Panc1 (cell line): ENCODE measurements around the gene TRPC3. TPM values are rescaled to one million over a fixed set of nuclear protein-coding genes. Genes with fewer than 3 reads are reported as not detected.

Experiments
- ATAC-seq: fragments of 200-7000 bp; cut with Tn5 transposase; 2 replicates; pipeline ENCODE4 v1.9.1; 2020; ENCODE audit warnings: mild to moderate bottlenecking, moderate library complexity
- BruUV-seq: library from RNA; stranded (reverse); fragments of 400-500 nt; replicated peaks from 2 replicates; lab custom pipeline; 2021; lab: Mats Ljungman, UMichigan
- CTCF ChIA-PET: fragments of 300-600 bp; sonication (Branson Sonifier 250); formaldehyde crosslinking; loops from one replicate; lab custom pipeline; 2022; ENCODE audit warnings: antibody characterized with exemption; lab: Charles Lee
- POLR2A ChIA-PET: fragments of 300-600 bp; sonication (Branson Sonifier 250); formaldehyde crosslinking; loops from one replicate; lab custom pipeline; 2022; ENCODE audit warnings: antibody characterized with exemption; lab: Charles Lee
- DNase-seq: peaks from one replicate; pipeline ENCODE4 v3.0.0-alpha.2; 2010; ENCODE audit warnings: low read depth, low spot score
- H3K27ac ChIP-seq: 2 replicates; pipeline ENCODE4 v1.5.1; 2011; ENCODE audit warnings: mild to moderate bottlenecking, low read length, inconsistent platforms
- H3K27me3 ChIP-seq: fragments of 200-500 bp; sonication (Bioruptor generic); 2 replicates; pipeline ENCODE4 v1.6.0; 2014; ENCODE audit warnings: low read length, inconsistent platforms; ENCODE audit not compliant: control insufficient read depth, insufficient read depth
- H3K36me3 ChIP-seq: fragments of 200-500 bp; sonication (Bioruptor generic); 2 replicates; pipeline ENCODE4 v1.5.1; 2014; ENCODE audit warnings: inconsistent platforms, mild to moderate bottlenecking, low read length, moderate library complexity; ENCODE audit not compliant: control insufficient read depth, insufficient read depth
- H3K4me1 ChIP-seq: 2 replicates; pipeline ENCODE4 v1.5.1; 2011; ENCODE audit warnings: inconsistent platforms, mild to moderate bottlenecking, low read length, moderate library complexity; ENCODE audit not compliant: control insufficient read depth, insufficient read depth
- H3K4me3 ChIP-seq, 2 experiments: 2 replicates each; pipeline ENCODE4 v1.5.1; 2011 to 2012; ENCODE audit warnings: low read depth in 2 of 2, low read length in 2 of 2, mild to moderate bottlenecking in 2 of 2, inconsistent platforms in 1 of 2, moderate library complexity in 1 of 2
- H3K9me3 ChIP-seq: fragments of 200-500 bp; sonication (Bioruptor generic); 2 replicates; pipeline ENCODE4 v1.5.1; 2014; ENCODE audit warnings: low read depth, mild to moderate bottlenecking, inconsistent platforms, low read length, moderate library complexity; ENCODE audit not compliant: control insufficient read depth, insufficient read depth
- CTCF ChIP-seq: fragments of 450-650 bp; IDR thresholded peaks from 2 replicates; pipeline ENCODE4 v1.5.1; 2017; ENCODE audit warnings: mild to moderate bottlenecking
- POLR2AphosphoS5 ChIP-seq: IDR thresholded peaks from 2 replicates; pipeline ENCODE4 v1.6.1; 2012; ENCODE audit warnings: mild to moderate bottlenecking, low read depth, low read length, moderate library complexity
- REST ChIP-seq, 2 experiments: IDR thresholded peaks; 2 replicates each; pipeline ENCODE4 v1.6.1; 2011 to 2012; ENCODE audit warnings: low read depth in 2 of 2, control low read depth in 1 of 2, low read length in 1 of 2, mild to moderate bottlenecking in 1 of 2, moderate library complexity in 1 of 2; ENCODE audit not compliant: insufficient read depth in 1 of 2
- SIN3A ChIP-seq: IDR thresholded peaks from 2 replicates; pipeline ENCODE4 v1.6.1; 2012; ENCODE audit warnings: low read depth, mild to moderate bottlenecking, low read length, moderate library complexity, borderline replicate concordance; ENCODE audit not compliant: insufficient read depth
- TCF7L2 ChIP-seq: IDR thresholded peaks from 2 replicates; pipeline ENCODE4 v1.6.1; 2011; ENCODE audit warnings: mild to moderate bottlenecking, low read depth, low read length, inconsistent platforms
- in situ Hi-C: cut with HindIII; loops from 2 replicates; pipeline ENCODE4 v1.10.0; 2016; ENCODE audit warnings: low sequenced_read_pairs, low pct_unique_long_range_greater_than_20kb
- intact Hi-C: fragments of 100-400 bp; cut with micrococcal nuclease; formaldehyde crosslinking; loops from one replicate; pipeline ENCODE4 v1.10.0; 2022; ENCODE audit not compliant: unreplicated experiment
- total RNA-seq: library from RNA; stranded (reverse); gene quantifications from one replicate; pipeline ENCODE4 v1.2.1, GENCODE V29; 2021; ENCODE audit not compliant: unreplicated experiment

TRPC3 gene
- total RNA-seq, 1 experiment from 2014 or later = 0.08 TPM

- ChIA-PET POLR2A (no interaction called here), CTCF (no interaction called here)
- H3K27ac ChIP-seq = no peak overlapping the region
- no peaks in the 10 kb centered on the region for H3K36me3 ChIP-seq
- no peaks in the 10 kb centered on the region; the same call in none of the 2 replicates for H3K27me3 ChIP-seq
- ATAC-seq = no peak
- TF ChIP-seq TCF7L2 (no peak), CTCF (no peak), POLR2AphosphoS5 (no peak), SIN3A (no peak), REST (IDR thresholded peaks at IDR 0.05; ENCODE audit: insufficient read depth in 1 of 2, low read depth in 2 of 2, low read length in 1 of 2) (no peak)
- H3K4me1 ChIP-seq = no peaks in the 10 kb centered on the region
- no TSS peak for BruUV-seq
- intact Hi-C loops = no loop called here
- no peaks in the 10 kb centered on the region for H3K9me3 ChIP-seq
- no peak for DNase-seq
- in situ Hi-C loops = no loop called here
- no peak overlapping the region for H3K4me3 ChIP-seq
Observed at GRCh38 chr4:121932212-121932974, 19.5 kb downstream of the TRPC3 start.

GRCh38 chr4:121930304-121930703 is 21.6 kb downstream of the TRPC3 start:
- CTCF ChIA-PET = no interaction called here
- Histone ChIP-seq H3K9me3 (no peaks in the 10 kb centered on the region), H3K27me3 (no peaks in the 10 kb centered on the region; the same call in none of the 2 replicates), H3K27ac (no peak overlapping the region), H3K36me3 (no peaks in the 10 kb centered on the region), H3K4me3 (no peak overlapping the region), H3K4me1 (no peaks in the 10 kb centered on the region)
- intact Hi-C loops (no loop called here), in situ Hi-C loops (no loop called here)
- no peak for DNase-seq
- TF ChIP-seq SIN3A (no peak), REST (IDR thresholded peaks at IDR 0.05; ENCODE audit: insufficient read depth in 1 of 2, low read depth in 2 of 2, low read length in 1 of 2) (no peak), POLR2AphosphoS5 (no peak), CTCF (no peak), TCF7L2 (no peak)
- ATAC-seq = no peak
- no TSS peak for BruUV-seq
- POLR2A ChIA-PET = interaction anchor here (0.7 kb wide), 1 partner anchor 268 kb away, joined by 4 read pairs; no protein-coding TSS in a partner anchor
